KOPT-K1 (cell line): Measurements from ENCODE around the gene AGBL4.

Source experiments
- H3K27ac ChIP-seq: fragments of 200-600 bp; sonication (generic); 2 replicates; pipeline ENCODE4 v1.5.1; 2016; ENCODE audit warnings: antibody characterized with exemption, mild to moderate bottlenecking, low read depth, low read length; ENCODE audit not compliant: poor library complexity, severe bottlenecking
- H3K36me3 ChIP-seq: fragments of 200-600 bp; sonication (generic); 2 replicates; pipeline ENCODE4 v1.5.1; 2017; ENCODE audit warnings: antibody characterized with exemption, mild to moderate bottlenecking, low read length, moderate library complexity; ENCODE audit not compliant: insufficient read depth
- H3K9me3 ChIP-seq: fragments of 200-600 bp; sonication (generic); 2 replicates; pipeline ENCODE4 v1.5.1; 2017; ENCODE audit warnings: antibody characterized with exemption, low read length, mild to moderate bottlenecking; ENCODE audit not compliant: insufficient read depth, poor library complexity, severe bottlenecking

The AGBL4 gene

GRCh38 chr1:49606082-49606481 lies 417.7 kb downstream of the AGBL4 start:
- Histone ChIP-seq H3K27ac (no peak overlapping the region), H3K9me3 (no peaks in the 10 kb centered on the region), H3K36me3 (no peaks in the 10 kb centered on the region)

- no peaks in the 10 kb centered on the region for H3K36me3 ChIP-seq
- no peak overlapping the region for H3K27ac ChIP-seq
- H3K9me3 ChIP-seq, result no peaks in the 10 kb centered on the region
Observed at GRCh38 chr1:49597436-49597835, 426.3 kb downstream of the AGBL4 start.

GRCh38 chr1:49576327-49576901 lies 447.3 kb downstream of the AGBL4 start:
- no peaks in the 10 kb centered on the region for H3K36me3 ChIP-seq
- no peaks in the 10 kb centered on the region for H3K9me3 ChIP-seq
- H3K27ac ChIP-seq, result no peak overlapping the region

- Histone ChIP-seq H3K36me3 (no peaks in the 10 kb centered on the region), H3K9me3 (no peaks in the 10 kb centered on the region)
Observed at GRCh38 chr1:49556676-49557234, 467.0 kb downstream of the AGBL4 start.

GRCh38 chr1:49552101-49552500 lies 471.7 kb downstream of the AGBL4 start:
- H3K27ac ChIP-seq, result no peak overlapping the region
- no peaks in the 10 kb centered on the region for H3K9me3 ChIP-seq
- H3K36me3 ChIP-seq, result no peaks in the 10 kb centered on the region

More at GRCh38 chr1:49556676-49557234, 467.0 kb downstream of the AGBL4 start:
- H3K27ac ChIP-seq, result no peak overlapping the region

GRCh38 chr1:49544615-49545014 lies 479.1 kb downstream of the AGBL4 start:
- Histone ChIP-seq H3K27ac (no peak overlapping the region), H3K36me3 (no peaks in the 10 kb centered on the region), H3K9me3 (no peaks in the 10 kb centered on the region)

GRCh38 chr1:49541096-49541752 lies 482.5 kb downstream of the AGBL4 start:
- H3K36me3 ChIP-seq, result no peaks in the 10 kb centered on the region
- H3K9me3 ChIP-seq, result no peaks in the 10 kb centered on the region
- H3K27ac ChIP-seq, result no peak overlapping the region

GRCh38 chr1:49527606-49528305 lies 496.0 kb downstream of the AGBL4 start:
- no peak overlapping the region for H3K27ac ChIP-seq
- H3K9me3 ChIP-seq, result no peaks in the 10 kb centered on the region
- H3K36me3 ChIP-seq, result no peaks in the 10 kb centered on the region

GRCh38 chr1:49526672-49527071 lies 497.1 kb downstream of the AGBL4 start:
- Histone ChIP-seq H3K36me3 (no peaks in the 10 kb centered on the region), H3K27ac (no peak overlapping the region), H3K9me3 (no peaks in the 10 kb centered on the region)

- no peak overlapping the region for H3K27ac ChIP-seq
- H3K36me3 ChIP-seq, result no peaks in the 10 kb centered on the region
- H3K9me3 ChIP-seq, result no peaks in the 10 kb centered on the region
Observed at GRCh38 chr1:49523764-49524163, 500.0 kb downstream of the AGBL4 start.

- no peaks in the 10 kb centered on the region for H3K36me3 ChIP-seq
- no peaks in the 10 kb centered on the region for H3K9me3 ChIP-seq
- no peak overlapping the region for H3K27ac ChIP-seq
Observed at GRCh38 chr1:49466961-49467360, 556.8 kb downstream of the AGBL4 start.

- H3K9me3 ChIP-seq, result no peaks in the 10 kb centered on the region
- H3K27ac ChIP-seq, result no peak overlapping the region
- no peaks in the 10 kb centered on the region for H3K36me3 ChIP-seq
Observed at GRCh38 chr1:49465486-49466185, 558.1 kb downstream of the AGBL4 start.

GRCh38 chr1:49448200-49448599 lies 575.6 kb downstream of the AGBL4 start:
- Histone ChIP-seq H3K27ac (no peak overlapping the region), H3K36me3 (no peaks in the 10 kb centered on the region), H3K9me3 (no peaks in the 10 kb centered on the region)

GRCh38 chr1:49436865-49437264 lies 586.9 kb downstream of the AGBL4 start:
- Histone ChIP-seq H3K27ac (no peak overlapping the region), H3K9me3 (peaks cover 5% of the 10 kb centered on the region), H3K36me3 (no peaks in the 10 kb centered on the region)

GRCh38 chr1:49435291-49435690 lies 588.5 kb downstream of the AGBL4 start:
- no peak overlapping the region for H3K27ac ChIP-seq
- peaks cover 5% of the 10 kb centered on the region for H3K9me3 ChIP-seq
- H3K36me3 ChIP-seq, result no peaks in the 10 kb centered on the region
